ENCODE results near the gene HCK. TPM values are rescaled to one million over a fixed set of nuclear protein-coding genes. Genes with fewer than 3 reads are reported as not detected.

The HCK gene
- total RNA-seq, 2 donors from 2014 or later = 0.24 to 0.40 TPM

DNA sequence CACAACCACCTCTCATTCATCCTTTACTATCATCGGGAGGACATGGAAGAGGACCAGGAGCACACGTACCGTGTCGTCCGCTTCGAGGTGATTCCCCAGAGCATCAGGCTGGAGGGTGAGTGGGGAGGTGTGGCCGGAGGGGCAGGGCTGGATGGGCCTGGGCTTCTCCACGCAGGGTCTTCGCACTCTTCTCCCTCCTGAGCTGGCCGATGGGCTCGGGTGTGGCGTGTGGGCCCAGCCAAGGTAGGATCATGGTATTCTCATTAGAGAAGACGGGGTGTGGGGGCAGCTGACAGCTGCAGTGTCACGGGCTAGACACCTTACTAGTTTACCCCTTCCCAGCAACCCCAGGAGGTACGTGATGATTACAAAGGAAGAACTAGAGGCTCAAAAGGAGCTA is 90.9 kb downstream of the HCK start:
- Histone ChIP-seq H3K4me1 (ENCODE audit: control insufficient read depth, insufficient read depth, low read length) (no peaks in the 10 kb centered on the region), H3K9ac (ENCODE audit: extremely low read depth, low read length, poor library complexity, severe bottlenecking) (no peak overlapping the region), H3K27me3 (ENCODE audit: control insufficient read depth, insufficient read depth, low read length, poor library complexity, severe bottlenecking) (no peaks in the 10 kb centered on the region), H3K9me3 (ENCODE audit: control insufficient read depth, low read length) (no peaks in the 10 kb centered on the region), H3K36me3 (ENCODE audit: control insufficient read depth, insufficient read depth, low read length) (peaks cover 91% of the 10 kb centered on the region), H3K4me3 (ENCODE audit: low read length) (no peak overlapping the region), H3K27ac (ENCODE audit: low read depth, low read length) (no peak overlapping the region)
- peaks cover 5% of the 10 kb centered on the region for H3K4me1 Mint-ChIP-seq
- DNase-seq = no peak
- no peak overlapping the region for H3K27ac Mint-ChIP-seq
- WGBS, 2 experiments (ENCODE audit: insufficient coverage in 1 of 2, insufficient read length in 1 of 2) = 93 to 97% methylated on average over 5 to 15 of the region's 15 CpGs
- TF ChIP-seq, protein P1, sequence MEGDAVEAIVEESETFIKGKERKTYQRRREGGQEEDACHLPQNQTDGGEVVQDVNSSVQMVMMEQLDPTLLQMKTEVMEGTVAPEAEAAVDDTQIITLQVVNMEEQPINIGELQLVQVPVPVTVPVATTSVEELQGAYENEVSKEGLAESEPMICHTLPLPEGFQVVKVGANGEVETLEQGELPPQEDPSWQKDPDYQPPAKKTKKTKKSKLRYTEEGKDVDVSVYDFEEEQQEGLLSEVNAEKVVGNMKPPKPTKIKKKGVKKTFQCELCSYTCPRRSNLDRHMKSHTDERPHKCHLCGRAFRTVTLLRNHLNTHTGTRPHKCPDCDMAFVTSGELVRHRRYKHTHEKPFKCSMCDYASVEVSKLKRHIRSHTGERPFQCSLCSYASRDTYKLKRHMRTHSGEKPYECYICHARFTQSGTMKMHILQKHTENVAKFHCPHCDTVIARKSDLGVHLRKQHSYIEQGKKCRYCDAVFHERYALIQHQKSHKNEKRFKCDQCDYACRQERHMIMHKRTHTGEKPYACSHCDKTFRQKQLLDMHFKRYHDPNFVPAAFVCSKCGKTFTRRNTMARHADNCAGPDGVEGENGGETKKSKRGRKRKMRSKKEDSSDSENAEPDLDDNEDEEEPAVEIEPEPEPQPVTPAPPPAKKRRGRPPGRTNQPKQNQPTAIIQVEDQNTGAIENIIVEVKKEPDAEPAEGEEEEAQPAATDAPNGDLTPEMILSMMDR (conservative IDR thresholded peaks at IDR 0.05) = no peak
- no peak overlapping the region for H3K4me3 Mint-ChIP-seq
- peaks cover 92% of the 10 kb centered on the region for H3K36me3 Mint-ChIP-seq (ENCODE audit: low read depth)
- H3K27me3 Mint-ChIP-seq (ENCODE audit: insufficient read depth) = no peaks in the 10 kb centered on the region
- H3K9me3 Mint-ChIP-seq = no peaks in the 10 kb centered on the region

DNA sequence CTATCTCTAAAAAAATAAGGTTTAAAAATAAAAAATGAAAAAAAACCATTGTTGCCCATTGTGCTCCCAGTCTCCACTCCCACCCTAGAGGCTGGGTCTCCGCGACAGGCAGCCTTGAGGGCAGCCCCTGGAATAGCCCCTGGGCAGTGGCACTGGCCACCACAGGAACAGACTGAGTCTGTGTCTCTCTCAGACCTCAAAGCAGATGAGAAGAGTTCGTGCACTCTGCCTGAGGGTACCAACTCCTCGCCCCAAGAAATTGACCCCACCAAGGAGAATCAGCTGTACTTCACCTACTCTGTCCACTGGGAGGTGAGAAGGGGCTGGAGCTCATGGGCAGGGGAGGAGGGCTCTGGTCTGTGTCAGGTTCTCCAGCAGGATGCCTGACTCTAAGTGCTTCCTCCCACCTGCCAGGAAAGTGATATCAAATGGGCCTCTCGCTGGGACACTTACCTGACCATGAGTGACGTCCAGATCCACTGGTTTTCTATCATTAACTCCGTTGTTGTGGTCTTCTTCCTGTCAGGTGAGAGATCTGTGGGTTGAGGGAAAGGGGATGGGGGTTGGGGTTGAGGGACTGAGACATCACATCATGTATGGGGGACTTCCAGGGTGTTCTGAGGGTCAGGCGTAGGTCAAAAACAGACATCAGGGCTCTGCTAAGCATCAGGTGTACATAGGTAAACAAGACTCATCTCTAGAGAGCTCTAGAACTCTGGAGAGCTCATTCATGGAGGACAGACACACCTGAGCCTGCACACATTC is 93.0 kb downstream of the HCK start:
- H3K27ac ChIP-seq (ENCODE audit: low read depth, low read length) = no peak overlapping the region
- DNase-seq = no peak
- TF ChIP-seq, protein P1 (conservative IDR thresholded peaks at IDR 0.05) = no peak
- no peak overlapping the region for H3K4me3 ChIP-seq (ENCODE audit: low read length)
- no peak overlapping the region for H3K9ac ChIP-seq (ENCODE audit: extremely low read depth, low read length, poor library complexity, severe bottlenecking)
- H3K27ac Mint-ChIP-seq = no peak overlapping the region
- H3K4me3 Mint-ChIP-seq = no peak overlapping the region
- peaks cover 2% of the 10 kb centered on the region for H3K4me1 Mint-ChIP-seq
- no peaks in the 10 kb centered on the region for H3K27me3 Mint-ChIP-seq (ENCODE audit: insufficient read depth)
- no peaks in the 10 kb centered on the region for H3K4me1 ChIP-seq (ENCODE audit: control insufficient read depth, insufficient read depth, low read length)
- H3K9me3 ChIP-seq (ENCODE audit: control insufficient read depth, low read length) = no peaks in the 10 kb centered on the region
- H3K27me3 ChIP-seq (ENCODE audit: control insufficient read depth, insufficient read depth, low read length, poor library complexity, severe bottlenecking) = no peaks in the 10 kb centered on the region
- H3K36me3 ChIP-seq (ENCODE audit: control insufficient read depth, insufficient read depth, low read length) = peaks cover 90% of the 10 kb centered on the region
- no peaks in the 10 kb centered on the region for H3K9me3 Mint-ChIP-seq
- peaks cover 89% of the 10 kb centered on the region for H3K36me3 Mint-ChIP-seq (ENCODE audit: low read depth)
- WGBS, 2 experiments (ENCODE audit: insufficient coverage in 1 of 2, insufficient read length in 1 of 2) = 97 to 98% methylated on average over 7 to 8 of the region's 8 CpGs

DNA sequence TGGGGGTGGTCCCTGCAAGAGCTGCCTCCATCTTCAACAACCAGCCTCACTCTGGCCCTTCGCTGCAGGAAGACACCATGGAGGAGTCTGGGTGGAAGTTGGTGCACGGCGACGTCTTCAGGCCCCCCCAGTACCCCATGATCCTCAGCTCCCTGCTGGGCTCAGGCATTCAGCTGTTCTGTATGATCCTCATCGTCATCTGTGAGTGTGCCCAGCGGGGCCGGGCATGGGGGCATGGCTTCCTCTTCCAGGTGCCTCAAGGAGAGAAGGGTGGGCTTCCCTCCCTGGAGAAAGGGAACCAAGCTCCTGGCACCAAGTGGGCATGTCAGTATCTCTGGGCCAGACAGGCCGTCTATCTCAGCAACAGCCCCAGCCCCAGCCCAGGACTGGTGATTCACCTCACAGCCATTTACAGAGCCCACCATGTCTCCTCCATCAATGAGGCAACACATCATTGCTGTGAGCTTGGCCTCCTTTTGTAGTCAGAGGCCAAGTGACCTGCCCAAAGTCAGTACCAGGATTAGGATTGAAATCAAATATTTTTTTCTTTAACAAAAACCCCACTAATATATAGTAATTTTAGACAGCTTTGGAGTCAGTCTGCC is 97.6 kb downstream of the HCK start:
- Mint-ChIP-seq H3K27ac (no peak overlapping the region), H3K4me1 (no peaks in the 10 kb centered on the region), H3K9me3 (no peaks in the 10 kb centered on the region), H3K36me3 (ENCODE audit: low read depth) (peaks cover 85% of the 10 kb centered on the region), H3K27me3 (ENCODE audit: insufficient read depth) (no peaks in the 10 kb centered on the region), H3K4me3 (no peak overlapping the region)
- Histone ChIP-seq H3K4me1 (ENCODE audit: control insufficient read depth, insufficient read depth, low read length) (no peaks in the 10 kb centered on the region), H3K27me3 (ENCODE audit: control insufficient read depth, insufficient read depth, low read length, poor library complexity, severe bottlenecking) (no peaks in the 10 kb centered on the region), H3K9me3 (ENCODE audit: control insufficient read depth, low read length) (no peaks in the 10 kb centered on the region), H3K27ac (ENCODE audit: low read depth, low read length) (no peak overlapping the region), H3K9ac (ENCODE audit: extremely low read depth, low read length, poor library complexity, severe bottlenecking) (no peak overlapping the region), H3K4me3 (ENCODE audit: low read length) (no peak overlapping the region), H3K36me3 (ENCODE audit: control insufficient read depth, insufficient read depth, low read length) (peaks cover 84% of the 10 kb centered on the region)
- DNase-seq = no peak
- WGBS, 2 experiments (ENCODE audit: insufficient coverage in 1 of 2, insufficient read length in 1 of 2) = 92 to 100% methylated on average over 3 to 8 of the region's 8 CpGs
- TF ChIP-seq, protein P1 (conservative IDR thresholded peaks at IDR 0.05) = no peak
